BJ (cell line): ENCODE measurements around the gene BHLHE23. TPM values are rescaled to one million over a fixed set of nuclear protein-coding genes. Genes with fewer than 3 reads are reported as not detected.

Experiments used
- CTCF ChIA-PET: fragments of 350-600 bp; formaldehyde crosslinking; extraction: SDS; loops from one replicate; lab custom pipeline; 2021; ENCODE audit warnings: antibody characterized with exemption, inconsistent platforms; lab: Yijun Ruan, JAX
- POLR2A ChIA-PET: fragments of 300-600 bp; sonication (Branson Sonifier 250); formaldehyde crosslinking; extraction: SDS; loops from one replicate; lab custom pipeline; 2021; ENCODE audit warnings: antibody characterized with exemption; lab: Charles Lee
- DNase-seq: peaks from one replicate; pipeline ENCODE4 v3.0.0-alpha.2; 2011; ENCODE audit warnings: low read depth
- H3K27me3 ChIP-seq: 2 replicates; pipeline ENCODE4 v1.6.0; 2011; ENCODE audit warnings: low read length; ENCODE audit not compliant: control insufficient read depth, insufficient read depth
- H3K36me3 ChIP-seq: 2 replicates; pipeline ENCODE4 v1.5.1; 2011; ENCODE audit warnings: low read length; ENCODE audit not compliant: control insufficient read depth, insufficient read depth
- H3K4me3 ChIP-seq: 2 replicates; pipeline ENCODE4 v1.5.1; 2011; ENCODE audit warnings: low read depth, mild to moderate bottlenecking, control low read depth, low read length
- CTCF ChIP-seq: IDR thresholded peaks from 2 replicates; pipeline ENCODE4 v1.5.1; 2011; ENCODE audit warnings: low read depth, mild to moderate bottlenecking, control low read depth, inconsistent platforms, low read length, moderate library complexity; ENCODE audit not compliant: insufficient read depth
- polyA plus RNA-seq: library from polyadenylated mRNA; depleted of rRNA; stranded (reverse); fragments of >200 nt; gene quantifications from 2 replicates; pipeline ENCODE4 v1.2.3, GENCODE V29; 2011

BHLHE23 gene
- polyA plus RNA-seq, 1 experiment, result not detected

GRCh38 chr20:62969179-62969760 is 37.5 kb downstream of the BHLHE23 start:
- no peak for TF ChIP-seq CTCF
- Histone ChIP-seq H3K4me3 (no peak overlapping the region), H3K36me3 (peaks cover 17% of the 10 kb centered on the region), H3K27me3 (peaks cover 7% of the 10 kb centered on the region; the same call in 1 of the 2 replicates)
- no peak for DNase-seq
- ChIA-PET POLR2A (no interaction called here), CTCF (interaction anchor here (1.6 kb wide), 1 partner anchor 8 kb away, joined by 4 read pairs; no protein-coding TSS in a partner anchor)

- H3K36me3 ChIP-seq, result peaks cover 23% of the 10 kb centered on the region
- CTCF ChIA-PET, result interaction anchor here (1.0 kb wide), 1 partner anchor 40 kb away, joined by 4 read pairs; no protein-coding TSS in a partner anchor
- H3K27me3 ChIP-seq, result peaks cover 4% of the 10 kb centered on the region; the same call in 1 of the 2 replicates
- no peak for DNase-seq
- POLR2A ChIA-PET, result no interaction called here
- no peak for TF ChIP-seq CTCF
- H3K4me3 ChIP-seq, result no peak overlapping the region
Observed at GRCh38 chr20:62968378-62969178, 38.2 kb downstream of the BHLHE23 start.

- ChIA-PET POLR2A (no interaction called here), CTCF (interaction anchor here (1.0 kb wide), 1 partner anchor 41 kb away, joined by 4 read pairs; no protein-coding TSS in a partner anchor)
- no peak for TF ChIP-seq CTCF
- no peak overlapping the region for H3K4me3 ChIP-seq
- peaks cover 30% of the 10 kb centered on the region for H3K36me3 ChIP-seq
- DNase-seq, result no peak
- H3K27me3 ChIP-seq, result 0 out of 2 replicates have a peak, but pooled peaks cover 2% of the 10 kb centered on the region
Observed at GRCh38 chr20:62967628-62968351, 39.0 kb downstream of the BHLHE23 start.

GRCh38 chr20:62967149-62967501 is 39.6 kb downstream of the BHLHE23 start:
- CTCF ChIA-PET, result no interaction called here
- no peak for TF ChIP-seq CTCF
- no peak overlapping the region for H3K4me3 ChIP-seq
- peaks cover 33% of the 10 kb centered on the region for H3K36me3 ChIP-seq
- POLR2A ChIA-PET, result no interaction called here
- DNase-seq, result no peak
- H3K27me3 ChIP-seq, result no peaks in the 10 kb centered on the region
